ENCODE data around the gene WIPI1. TPM values are rescaled to one million over a fixed set of nuclear protein-coding genes. Genes with fewer than 3 reads are reported as not detected.

WIPI1 gene
- total RNA-seq, 1 experiment from 2014 or later: 20.2 TPM

- Histone ChIP-seq H3K79me2 (ENCODE audit: low read length) (no peaks in the 10 kb centered on the region), H3K27me3 (ENCODE audit: low read length) (no peaks in the 10 kb centered on the region), H3K36me3 (ENCODE audit: low read depth, low read length) (no peaks in the 10 kb centered on the region), H3F3A (ENCODE audit: low read length, unreplicated experiment) (peaks cover 3% of the 10 kb centered on the region), H3K4me1 (ENCODE audit: insufficient read depth, low read length) (peaks cover 21% of the 10 kb centered on the region), H3K9me2 (replicated peaks; ENCODE audit: low read length) (no peaks in the 10 kb centered on the region), H3K9ac (ENCODE audit: low read length) (peak overlapping the region; percentile 55), H4K20me1 (ENCODE audit: low read length) (no peaks in the 10 kb centered on the region), H3K9me3 (ENCODE audit: low read length) (no peaks in the 10 kb centered on the region), H3K4me3 (ENCODE audit: low read length) (peak overlapping the region; percentile 71), H3K4me2 (ENCODE audit: low read length) (peak overlapping the region; percentile 97), H2AFZ (ENCODE audit: low read length) (peak overlapping the region; percentile 75), H3K27ac (ENCODE audit: low read length) (peak overlapping the region; percentile 70)
- CTCF ChIA-PET: interaction anchor here (1.0 to 2.4 kb wide), 4 partner anchors 10 to 284 kb away, joined by 3 to 13 read pairs (median 4); no protein-coding TSS in a partner anchor
- BruUV-seq (replicated peaks): TSS peak; percentile 66
- ATAC-seq: peak; percentile 77
- intact Hi-C loops (cut with micrococcal nuclease): loop anchor here (1.0 to 5.0 kb wide), 5 partner anchors 18 to 419 kb away; partner anchors contain the start of genes AMZ2, KPNA2 and PRKAR1A
- DNase-seq: peak; percentile 88
- TF ChIP-seq CTCF (conservative IDR thresholded peaks at IDR 0.05; ENCODE audit: low read depth, low read length) (no peak), EZH2phosphoT487 (IDR thresholded peaks at IDR 0.05; ENCODE audit: borderline replicate concordance, low read length) (no peak), EZH2 (IDR thresholded peaks at IDR 0.05; ENCODE audit: low read length, unreplicated experiment) (no peak)
- POLR2A ChIA-PET (ENCODE audit: unreplicated experiment): no interaction called here
Observed at GRCh38 chr17:68456339-68457167, 743 bp downstream of the WIPI1 start.

- Histone ChIP-seq H3K9me2 (replicated peaks; ENCODE audit: low read length) (no peaks in the 10 kb centered on the region), H3K9ac (ENCODE audit: low read length) (peak overlapping the region; percentile 55; the same call in 1 of the 2 replicates), H2AFZ (ENCODE audit: low read length) (peak overlapping the region; percentile 75), H3K4me1 (ENCODE audit: insufficient read depth, low read length) (peaks cover 21% of the 10 kb centered on the region), H3K36me3 (ENCODE audit: low read depth, low read length) (no peaks in the 10 kb centered on the region), H3K4me2 (ENCODE audit: low read length) (peak overlapping the region; percentile 97), H3F3A (ENCODE audit: low read length, unreplicated experiment) (peaks cover 3% of the 10 kb centered on the region), H4K20me1 (ENCODE audit: low read length) (no peaks in the 10 kb centered on the region), H3K79me2 (ENCODE audit: low read length) (no peaks in the 10 kb centered on the region), H3K27me3 (ENCODE audit: low read length) (no peaks in the 10 kb centered on the region), H3K27ac (ENCODE audit: low read length) (peak overlapping the region; percentile 70), H3K9me3 (ENCODE audit: low read length) (no peaks in the 10 kb centered on the region), H3K4me3 (ENCODE audit: low read length) (peak overlapping the region; percentile 71)
- TF ChIP-seq EZH2 (IDR thresholded peaks at IDR 0.05; ENCODE audit: low read length, unreplicated experiment) (no peak), CTCF (conservative IDR thresholded peaks at IDR 0.05; ENCODE audit: low read depth, low read length) (no peak), EZH2phosphoT487 (IDR thresholded peaks at IDR 0.05; ENCODE audit: borderline replicate concordance, low read length) (no peak)
- DNase-seq (no peak), ATAC-seq (no peak)
- intact Hi-C loops (cut with micrococcal nuclease): loop anchor here (2.0 to 5.0 kb wide), 4 partner anchors 17 to 419 kb away; partner anchors contain the start of genes AMZ2, KPNA2 and PRKAR1A
- BruUV-seq (replicated peaks): no TSS peak
- POLR2A ChIA-PET (ENCODE audit: unreplicated experiment): interaction anchor here (0.7 kb wide), 1 partner anchor 1541 kb away, joined by 3 read pairs; no protein-coding TSS in a partner anchor
- CTCF ChIA-PET: interaction anchor here (1.0 kb wide), 2 partner anchors 57 to 283 kb away, joined by 3 to 4 read pairs; no protein-coding TSS in a partner anchor
Observed at GRCh38 chr17:68455901-68456338, 1.4 kb downstream of the WIPI1 start.

Data from PC-3 (cell line).